ENCODE measurements around the gene ST3GAL4. TPM values are rescaled to one million over a fixed set of nuclear protein-coding genes. Genes with fewer than 3 reads are reported as not detected.

Gene ST3GAL4
- polyA plus RNA-seq, 2 of the 4 experiments (the other 2 are of a cell fraction): 11.9 to 17.5 TPM

GRCh38 chr11:126355926-126356897 lies 726 bp downstream of the ST3GAL4 start:
- no peak for TF ChIP-seq MYC (IDR thresholded peaks at IDR 0.05; ENCODE audit: borderline replicate concordance, low read length)
- peak; percentile 21; the same call in 1 of the 2 replicates for TF ChIP-seq MAX (IDR thresholded peaks at IDR 0.05)
- Histone ChIP-seq H3K4me2 (peak overlapping the region; percentile 94), H3K9me3 (no peaks in the 10 kb centered on the region), H3K4me3 (peak overlapping the region; percentile 92), H3K27ac (peak overlapping the region; percentile 98), H3K4me1 (peaks cover 51% of the 10 kb centered on the region)
- FAIRE-seq (no peak), ATAC-seq (peak; percentile 37 to 48), DNase-seq (ENCODE audit: low read depth in 1 of 2, low spot score in 1 of 2) (no peak)
- ChIA-PET CTCF (interaction anchor here (1.3 kb wide), 1 partner anchor 54 kb away, joined by 4 read pairs; no protein-coding TSS in a partner anchor), POLR2A (interaction anchor here (0.5 to 1.0 kb wide), 3 partner anchors 14 to 224 kb away, joined by 3 to 5 read pairs (median 3); no protein-coding TSS in a partner anchor)
- WGBS (ENCODE audit: missing lambda C conversion rate): 8% methylated on average over 7 of the region's 46 CpGs

GRCh38 chr11:126357055-126357962 lies 1.8 kb downstream of the ST3GAL4 start:
- no peak for FAIRE-seq
- WGBS (ENCODE audit: missing lambda C conversion rate): 88% methylated on average over 16 of the region's 17 CpGs
- ChIA-PET CTCF (interaction anchor here (1.3 to 1.4 kb wide), 3 partner anchors 47 to 124 kb away, joined by 4 to 6 read pairs (median 4); no protein-coding TSS in a partner anchor), POLR2A (no interaction called here)
- peak overlapping the region; percentile 94 for H3K4me2 ChIP-seq
- peak overlapping the region; percentile 92; the same call in 2 of the 3 replicates for H3K4me3 ChIP-seq
- DNase-seq (ENCODE audit: low read depth in 1 of 2, low spot score in 1 of 2): no peak
- TF ChIP-seq CBX2 (IDR thresholded peaks at IDR 0.05; ENCODE audit: borderline replicate concordance, low read depth) (no peak), REST (IDR thresholded peaks at IDR 0.05) (no peak), EHF (CRISPR knock-in tag; IDR thresholded peaks at IDR 0.05) (no peak), HMGXB4 (CRISPR knock-in tag; IDR thresholded peaks at IDR 0.05; ENCODE audit: borderline replicate concordance) (no peak), MAX (IDR thresholded peaks at IDR 0.05) (no peak), POLR2AphosphoS2 (conservative IDR thresholded peaks at IDR 0.05; ENCODE audit: low read length) (no peak), MAFK (IDR thresholded peaks at IDR 0.05; ENCODE audit: partially characterized antibody) (no peak), GATA3 (IDR thresholded peaks at IDR 0.05; ENCODE audit: borderline replicate concordance) (no peak), KDM1A (IDR thresholded peaks at IDR 0.05; ENCODE audit: low read depth) (no peak), ZNF302 (CRISPR knock-in tag; IDR thresholded peaks at IDR 0.05) (no peak), SMC3 (IDR thresholded peaks at IDR 0.05) (no peak), USF2 (IDR thresholded peaks at IDR 0.05) (no peak), RARB (CRISPR knock-in tag; IDR thresholded peaks at IDR 0.05) (no peak), TP53 (CRISPR knock-in tag; IDR thresholded peaks at IDR 0.05) (no peak), HOXB5 (CRISPR knock-in tag; IDR thresholded peaks at IDR 0.05) (no peak), RCOR1 (IDR thresholded peaks at IDR 0.05; ENCODE audit: low read depth, low read length) (no peak), NFE2L2 (conservative IDR thresholded peaks at IDR 0.05; ENCODE audit: low read length) (no peak)
- no peak for ATAC-seq
- no peaks in the 10 kb centered on the region for H3K9me3 ChIP-seq
- peaks cover 40% of the 10 kb centered on the region for H3K4me1 ChIP-seq
- peak overlapping the region; percentile 98; a peak in 4 of 6 replicates for H3K27ac ChIP-seq

Measured in A549 (cell line).